Measurements from ENCODE around the gene SYTL5. TPM values are rescaled to one million over a fixed set of nuclear protein-coding genes. Genes with fewer than 3 reads are reported as not detected.

SYTL5 gene
- total RNA-seq, 4 donors from 2014 or later: 0.33 to 5.5 (median 0.51) TPM; not detected in 1

DNA sequence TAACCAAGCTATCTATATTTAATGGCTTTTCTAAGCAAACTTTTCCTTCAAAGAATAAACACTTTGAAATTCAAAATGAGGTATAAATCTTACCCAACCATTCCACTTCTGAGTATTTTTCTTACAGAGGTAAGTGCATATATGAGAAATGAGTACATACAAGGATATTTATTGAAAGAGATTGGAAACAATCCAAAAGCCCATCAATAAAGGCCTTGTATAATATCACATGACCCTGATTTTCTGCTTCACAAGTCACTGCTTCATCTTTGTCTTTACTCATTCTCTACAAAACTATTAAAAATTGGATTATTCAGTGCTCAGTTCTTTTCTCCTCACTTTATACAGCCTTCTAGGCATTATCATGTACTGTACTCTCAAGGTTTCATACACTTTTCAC, 123.0 kb downstream of the SYTL5 start:
- TF ChIP-seq, protein P1, sequence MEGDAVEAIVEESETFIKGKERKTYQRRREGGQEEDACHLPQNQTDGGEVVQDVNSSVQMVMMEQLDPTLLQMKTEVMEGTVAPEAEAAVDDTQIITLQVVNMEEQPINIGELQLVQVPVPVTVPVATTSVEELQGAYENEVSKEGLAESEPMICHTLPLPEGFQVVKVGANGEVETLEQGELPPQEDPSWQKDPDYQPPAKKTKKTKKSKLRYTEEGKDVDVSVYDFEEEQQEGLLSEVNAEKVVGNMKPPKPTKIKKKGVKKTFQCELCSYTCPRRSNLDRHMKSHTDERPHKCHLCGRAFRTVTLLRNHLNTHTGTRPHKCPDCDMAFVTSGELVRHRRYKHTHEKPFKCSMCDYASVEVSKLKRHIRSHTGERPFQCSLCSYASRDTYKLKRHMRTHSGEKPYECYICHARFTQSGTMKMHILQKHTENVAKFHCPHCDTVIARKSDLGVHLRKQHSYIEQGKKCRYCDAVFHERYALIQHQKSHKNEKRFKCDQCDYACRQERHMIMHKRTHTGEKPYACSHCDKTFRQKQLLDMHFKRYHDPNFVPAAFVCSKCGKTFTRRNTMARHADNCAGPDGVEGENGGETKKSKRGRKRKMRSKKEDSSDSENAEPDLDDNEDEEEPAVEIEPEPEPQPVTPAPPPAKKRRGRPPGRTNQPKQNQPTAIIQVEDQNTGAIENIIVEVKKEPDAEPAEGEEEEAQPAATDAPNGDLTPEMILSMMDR (IDR thresholded peaks at IDR 0.05; ENCODE audit: low read depth): no peak

DNA sequence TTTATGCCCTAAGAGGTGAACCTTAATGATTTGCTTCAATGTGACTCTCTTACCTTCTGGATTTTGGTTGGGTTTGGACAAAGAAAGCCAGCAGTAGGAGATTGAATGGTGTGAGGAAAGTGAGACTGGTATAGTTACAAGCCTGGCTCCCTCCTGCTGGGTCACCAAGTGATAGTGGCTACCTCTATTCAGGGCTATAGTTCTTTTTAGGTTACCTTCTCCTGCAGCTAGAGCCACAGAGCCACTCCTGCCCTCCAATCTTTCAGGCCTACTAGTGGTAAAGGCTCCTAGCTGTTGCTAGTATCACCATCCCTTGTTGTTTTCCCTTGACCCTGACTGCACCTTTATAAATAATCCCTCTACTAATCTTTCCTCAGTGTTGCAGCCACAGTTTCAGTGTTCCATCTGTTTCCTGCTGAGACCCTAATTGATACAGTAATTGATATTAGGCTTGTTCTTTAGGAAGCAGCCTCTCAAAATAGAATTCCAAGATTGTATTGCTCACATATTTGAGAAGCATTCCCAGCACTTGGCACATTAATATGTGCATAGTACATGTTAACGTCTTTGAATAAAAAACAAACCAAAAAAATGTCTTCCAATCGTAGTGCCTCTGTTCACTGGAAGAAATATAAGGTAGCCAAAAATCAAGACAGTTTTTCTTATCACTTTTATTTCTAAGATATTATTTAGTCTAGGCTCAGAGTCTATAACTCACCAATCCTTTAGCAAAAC, 132.0 kb downstream of the SYTL5 start:
- TF ChIP-seq, protein P1 (IDR thresholded peaks at IDR 0.05; ENCODE audit: low read depth): no peak

DNA sequence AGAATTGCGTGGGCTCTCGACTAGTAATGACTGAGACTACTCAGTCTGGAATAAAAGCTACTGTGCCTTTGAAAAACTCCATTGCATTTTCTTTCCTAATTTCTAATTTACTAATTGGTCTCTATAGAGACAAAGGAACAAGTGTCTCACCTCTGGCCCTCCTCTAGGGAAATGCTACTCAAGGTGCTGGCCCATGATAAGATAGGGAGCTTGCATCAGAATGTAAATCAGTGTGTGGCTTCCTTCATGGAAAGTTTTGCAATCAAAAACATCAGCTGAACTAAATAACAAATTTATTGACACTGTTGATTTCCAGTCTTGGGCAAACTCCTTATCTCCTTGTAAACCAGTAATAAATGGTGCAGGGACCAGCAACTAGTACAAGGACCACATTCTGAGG, 132.5 kb downstream of the SYTL5 start:
- TF ChIP-seq, protein P1 (IDR thresholded peaks at IDR 0.05; ENCODE audit: low read depth): no peak

DNA sequence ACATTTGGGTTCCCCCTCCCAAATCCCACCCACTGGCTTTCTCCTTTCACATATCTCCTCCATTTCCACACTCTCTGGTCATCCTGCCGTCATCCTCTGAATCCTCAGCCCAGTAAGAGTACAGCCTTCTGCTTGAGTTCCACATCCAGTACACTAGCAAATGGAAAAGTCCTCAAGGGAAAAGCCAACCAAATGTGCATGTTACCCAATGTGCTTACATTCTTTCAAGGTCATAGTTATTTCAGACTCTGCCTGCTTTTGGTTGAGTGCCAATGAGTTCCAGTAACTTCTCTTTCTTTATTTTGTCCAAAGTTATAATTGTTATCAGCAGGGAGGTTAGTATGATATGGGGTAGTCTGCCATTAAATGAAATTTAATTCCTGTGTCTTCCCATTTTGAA, 136.3 kb downstream of the SYTL5 start:
- TF ChIP-seq, protein P1 (IDR thresholded peaks at IDR 0.05; ENCODE audit: low read depth): no peak

DNA sequence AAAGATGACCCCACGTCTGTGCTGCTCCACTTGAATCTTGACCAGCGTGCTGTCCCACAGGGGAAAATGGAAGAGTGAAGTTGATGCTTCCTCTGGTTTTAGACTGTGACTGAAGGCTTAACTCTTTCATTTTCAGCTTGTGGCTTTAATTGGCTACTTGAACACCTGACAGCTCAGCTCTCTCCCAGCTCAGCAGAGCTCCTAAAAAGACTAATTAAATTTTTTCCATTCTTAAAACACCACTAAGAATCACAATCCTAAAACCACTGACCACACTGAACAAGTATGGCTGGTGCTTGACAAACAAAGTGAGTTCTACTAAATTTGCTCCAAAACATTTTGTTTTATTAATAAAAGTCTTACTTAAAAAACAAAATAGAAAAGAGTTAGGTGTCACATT, 142.7 kb downstream of the SYTL5 start:
- TF ChIP-seq, protein P1 (IDR thresholded peaks at IDR 0.05; ENCODE audit: low read depth): no peak

DNA sequence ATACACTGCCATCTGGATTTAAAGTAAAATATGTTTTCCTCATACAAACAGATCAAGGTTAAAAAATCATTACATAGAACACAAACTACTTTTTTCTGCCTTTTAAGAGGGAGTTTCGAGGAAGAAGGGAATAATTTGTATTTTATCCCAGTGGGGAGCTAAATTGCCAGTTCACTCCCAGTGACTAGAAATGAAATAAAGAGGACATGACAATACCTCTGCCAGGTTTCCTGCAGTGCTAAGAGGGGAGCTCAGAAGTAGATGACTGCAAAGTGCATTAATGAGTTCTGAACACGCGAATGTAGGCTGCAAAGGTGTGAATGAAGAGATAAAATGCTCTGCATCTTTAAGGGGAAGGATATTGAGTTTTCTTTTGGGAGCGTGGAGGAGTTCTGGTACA, 144.6 kb downstream of the SYTL5 start:
- TF ChIP-seq, protein P1 (IDR thresholded peaks at IDR 0.05; ENCODE audit: low read depth): no peak

DNA sequence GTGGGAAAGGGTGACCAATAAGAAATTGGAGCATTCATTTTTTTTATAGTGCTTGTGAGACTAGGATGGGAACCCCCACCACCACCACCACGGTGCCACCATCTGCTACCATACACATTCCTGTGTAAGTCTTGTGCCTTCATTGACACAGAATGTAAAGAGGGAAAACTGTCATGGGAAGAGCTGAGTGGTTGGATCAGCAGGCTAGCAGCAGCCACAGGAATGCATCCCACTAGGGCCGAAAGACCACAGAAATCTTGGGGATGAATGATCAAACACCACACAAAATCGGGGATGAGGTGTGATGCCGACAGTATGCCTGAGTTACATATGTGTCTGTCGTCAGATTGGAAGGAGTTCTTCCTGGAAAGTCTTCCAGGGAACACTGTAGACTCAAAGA, 145.1 kb downstream of the SYTL5 start:
- TF ChIP-seq, protein P1 (IDR thresholded peaks at IDR 0.05; ENCODE audit: low read depth): no peak

All from subcutaneous adipose tissue (tissue), 4 donors.